B cell (primary cell): ENCODE measurements around the gene MEOX2. TPM values are rescaled to one million over a fixed set of nuclear protein-coding genes. Genes with fewer than 3 reads are reported as not detected.

ENCODE experiments used
- ATAC-seq: fragments of 200-7000 bp; cut with Tn5 transposase; one replicate; pipeline ENCODE4 v1.10.0; 2021; ENCODE audit warnings: low read depth, mild to moderate bottlenecking, moderate number of reproducible peaks, moderate library complexity
- CTCF ChIA-PET: fragments of 350-600 bp; sonication (Branson Sonifier 250); formaldehyde crosslinking; loops from one replicate; lab custom pipeline; 2021; ENCODE audit warnings: antibody characterized with exemption, inconsistent platforms; lab: Charles Lee
- POLR2A ChIA-PET: fragments of 350-600 bp; sonication (Branson Sonifier 250); formaldehyde crosslinking; loops from one replicate; lab custom pipeline; 2021; ENCODE audit warnings: antibody characterized with exemption; lab: Charles Lee
- DNase-seq: peaks from one replicate; pipeline ENCODE4 v3.0.0; 2013
- H2AFZ ChIP-seq: 2 replicates; pipeline ENCODE4 v1.6.1; 2012; ENCODE audit warnings: mild to moderate bottlenecking, low read depth, low read length; ENCODE audit not compliant: insufficient read depth, poor library complexity, severe bottlenecking
- H3K27ac ChIP-seq, 2 donors: 1 replicate in 1 of 2; 2 replicates in 1 of 2; pipeline ENCODE4 v1.5.1; 2012 to 2013; ENCODE audit warnings: low read length in 2 of 2, mild to moderate bottlenecking in 2 of 2, moderate library complexity in 1 of 2
- H3K27me3 ChIP-seq, 4 experiments: fragments of 200-600 bp in 1 of 4; sonication (generic) in 1 of 4; replicated peaks in 1 of 4; 1 replicate in 2 of 4; 2 replicates in 2 of 4; pipeline versions ENCODE4 v1.6.1 to v1.7.0; 2013 to 2016; ENCODE audit warnings: low read length in 3 of 4, mild to moderate bottlenecking in 2 of 4, mixed read lengths in 1 of 4, moderate library complexity in 1 of 4; ENCODE audit not compliant: insufficient read depth in 4 of 4, control insufficient read depth in 3 of 4; ENCODE audit errors: control extremely low read depth in 1 of 4
- H3K36me3 ChIP-seq, 2 experiments: replicated peaks in 1 of 2; 1 replicate in 1 of 2; 2 replicates in 1 of 2; pipeline versions ENCODE4 v1.6.1 to v1.7.1; 2013; ENCODE audit warnings: low read length in 1 of 2; ENCODE audit not compliant: insufficient read depth in 2 of 2, control insufficient read depth in 1 of 2; ENCODE audit errors: control extremely low read depth in 1 of 2, extremely low read depth in 1 of 2
- H3K4me1 ChIP-seq, 2 donors: fragments of 200-600 bp in 1 of 2; sonication (generic) in 1 of 2; 1 replicate in 1 of 2; 2 replicates in 1 of 2; pipeline versions ENCODE4 v1.5.1 to v1.6.1; 2013 to 2017; ENCODE audit warnings: low read length in 2 of 2; ENCODE audit not compliant: control insufficient read depth in 2 of 2, insufficient read depth in 2 of 2
- H3K4me2 ChIP-seq: replicated peaks from 2 replicates; pipeline ENCODE3; 2012; ENCODE audit warnings: mild to moderate bottlenecking, low read depth, low read length; ENCODE audit not compliant: poor library complexity, severe bottlenecking
- H3K4me3 ChIP-seq, 5 experiments: fragments of 200-600 bp in 1 of 5; sonication (generic) in 1 of 5; 1 replicate in 3 of 5; 2 replicates in 2 of 5; pipeline versions ENCODE4 v1.5.1 to v1.7.0; 2011 to 2016; ENCODE audit warnings: low read length in 4 of 5, mild to moderate bottlenecking in 4 of 5, low read depth in 2 of 5, control low read depth in 1 of 5, moderate library complexity in 1 of 5; ENCODE audit not compliant: insufficient read depth in 1 of 5; ENCODE audit errors: control extremely low read depth in 1 of 5, extremely low read depth in 1 of 5
- H3K79me2 ChIP-seq: fragments of 200-600 bp; sonication (generic); one replicate; pipeline ENCODE4 v1.6.0; 2016; ENCODE audit warnings: low read length; ENCODE audit not compliant: control insufficient read depth, insufficient read depth
- H3K9ac ChIP-seq: fragments of 200-600 bp; sonication (generic); 2 replicates; pipeline ENCODE4 v1.6.1; 2017; ENCODE audit warnings: mild to moderate bottlenecking, low read length, moderate library complexity
- H3K9me3 ChIP-seq, 3 donors: one replicate each; pipeline versions ENCODE4 v1.6.1 to v1.7.1; 2013; ENCODE audit warnings: low read length in 2 of 3; ENCODE audit not compliant: control insufficient read depth in 2 of 3, insufficient read depth in 1 of 3; ENCODE audit errors: control extremely low read depth in 1 of 3
- H4K20me1 ChIP-seq: 2 replicates; pipeline ENCODE4 v1.6.0; 2012; ENCODE audit warnings: mild to moderate bottlenecking, low read length; ENCODE audit not compliant: insufficient read depth, control insufficient read depth, poor library complexity, severe bottlenecking
- H3K27ac Mint-ChIP-seq: one replicate; pipeline ENCODE4 v1.8.0; 2021; ENCODE audit warnings: mixed read lengths
- H3K27me3 Mint-ChIP-seq: one replicate; pipeline ENCODE4 v1.8.0; 2021; ENCODE audit warnings: mixed read lengths
- H3K4me1 Mint-ChIP-seq: one replicate; pipeline ENCODE4 v1.8.0; 2021; ENCODE audit warnings: mixed read lengths
- H3K4me3 Mint-ChIP-seq: one replicate; pipeline ENCODE4 v1.8.0; 2021; ENCODE audit warnings: mixed read lengths
- H3K9me3 Mint-ChIP-seq: one replicate; pipeline ENCODE4 v1.8.0; 2022; ENCODE audit warnings: mixed read lengths; ENCODE audit not compliant: insufficient read depth
- EZH2 ChIP-seq: IDR thresholded peaks from 2 replicates; pipeline ENCODE4 v1.6.1; 2012; ENCODE audit warnings: borderline replicate concordance, low read depth, mild to moderate bottlenecking, moderate library complexity, low read length; ENCODE audit not compliant: insufficient read depth, poor library complexity, severe bottlenecking
- WGBS: methylation state at CpG from one replicate; pipeline ENCODE4 v1.1.5; 2013; ENCODE audit warnings: missing lambda C conversion rate; ENCODE audit not compliant: insufficient coverage; 5-methylcytosine and 5-hydroxymethylcytosine counted together
- intact Hi-C: fragments of 100-400 bp; cut with micrococcal nuclease; formaldehyde crosslinking; loops from one replicate; pipeline ENCODE4 v1.10.0; 2022
- polyA plus RNA-seq: library from polyadenylated mRNA; depleted of rRNA; stranded (reverse); fragments of >200 nt; gene quantifications from 2 replicates; pipeline ENCODE4 v1.2.3, GENCODE V29; 2012
- total RNA-seq, 2 donors: library from RNA; stranded (reverse); fragments of 120-200 nt in 1 of 2; gene quantifications; 1 replicate in 1 of 2; 2 replicates in 1 of 2; pipeline versions ENCODE4 v1.2.3 to v1.2.4, GENCODE V29; 2013 to 2022
- TF ChIP-seq, protein P1 (sequence below): fragments of 200-600 bp; IDR thresholded peaks from one replicate; pipeline ENCODE4 v1.8.0; 2022; ENCODE audit warnings: antibody characterized with exemption, mild to moderate bottlenecking

Gene MEOX2
- total and polyA plus RNA-seq, 2 donors (not counting 1 experiment from before 2014, with no cell fraction given) = not detected

DNA sequence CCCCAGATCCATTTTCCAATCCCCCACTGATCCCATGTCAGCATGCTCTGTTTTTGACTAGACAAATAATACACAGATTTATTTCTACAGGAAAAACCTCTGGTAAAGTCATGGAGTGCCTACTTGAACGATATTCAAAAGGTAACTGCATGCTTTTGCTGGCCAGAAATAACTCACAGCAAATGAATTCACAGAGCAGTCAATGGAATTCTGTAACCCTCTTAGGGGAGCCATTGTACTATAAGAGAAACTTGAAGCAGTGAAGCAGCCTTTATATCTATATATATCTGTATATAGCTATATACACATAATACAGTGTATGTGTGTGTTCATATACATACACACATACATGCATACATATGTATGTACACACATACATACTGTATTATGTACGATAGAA, 29.0 kb upstream of the MEOX2 start:
- intact Hi-C loops = no loop called here
- Histone ChIP-seq H3K4me2 (no peak overlapping the region), H3K27ac (no peak overlapping the region), H3K4me3 (no peak overlapping the region), H3K9me3 (peaks cover 0 to 2% (median 0%) of the 10 kb centered on the region in 3 donors), H3K27me3 (no peaks in the 10 kb centered on the region), H3K4me1 (no peaks in the 10 kb centered on the region), H3K9ac (no peak overlapping the region), H4K20me1 (no peaks in the 10 kb centered on the region), H3K36me3 (no peaks in the 10 kb centered on the region), H2AFZ (no peak overlapping the region), H3K79me2 (no peaks in the 10 kb centered on the region)
- ChIA-PET CTCF (no interaction called here), POLR2A (no interaction called here)
- no peaks in the 10 kb centered on the region for H3K27me3 Mint-ChIP-seq
- H3K4me3 Mint-ChIP-seq = no peak overlapping the region
- no peak for ATAC-seq
- H3K9me3 Mint-ChIP-seq = peaks cover 8% of the 10 kb centered on the region
- no CpG with 5 or more reads among the region's 2 CpGs for WGBS
- H3K4me1 Mint-ChIP-seq = no peaks in the 10 kb centered on the region
- DNase-seq = no peak
- no peak for TF ChIP-seq EZH2
- TF ChIP-seq, protein P1, sequence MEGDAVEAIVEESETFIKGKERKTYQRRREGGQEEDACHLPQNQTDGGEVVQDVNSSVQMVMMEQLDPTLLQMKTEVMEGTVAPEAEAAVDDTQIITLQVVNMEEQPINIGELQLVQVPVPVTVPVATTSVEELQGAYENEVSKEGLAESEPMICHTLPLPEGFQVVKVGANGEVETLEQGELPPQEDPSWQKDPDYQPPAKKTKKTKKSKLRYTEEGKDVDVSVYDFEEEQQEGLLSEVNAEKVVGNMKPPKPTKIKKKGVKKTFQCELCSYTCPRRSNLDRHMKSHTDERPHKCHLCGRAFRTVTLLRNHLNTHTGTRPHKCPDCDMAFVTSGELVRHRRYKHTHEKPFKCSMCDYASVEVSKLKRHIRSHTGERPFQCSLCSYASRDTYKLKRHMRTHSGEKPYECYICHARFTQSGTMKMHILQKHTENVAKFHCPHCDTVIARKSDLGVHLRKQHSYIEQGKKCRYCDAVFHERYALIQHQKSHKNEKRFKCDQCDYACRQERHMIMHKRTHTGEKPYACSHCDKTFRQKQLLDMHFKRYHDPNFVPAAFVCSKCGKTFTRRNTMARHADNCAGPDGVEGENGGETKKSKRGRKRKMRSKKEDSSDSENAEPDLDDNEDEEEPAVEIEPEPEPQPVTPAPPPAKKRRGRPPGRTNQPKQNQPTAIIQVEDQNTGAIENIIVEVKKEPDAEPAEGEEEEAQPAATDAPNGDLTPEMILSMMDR = no peak
- no peak overlapping the region for H3K27ac Mint-ChIP-seq

DNA sequence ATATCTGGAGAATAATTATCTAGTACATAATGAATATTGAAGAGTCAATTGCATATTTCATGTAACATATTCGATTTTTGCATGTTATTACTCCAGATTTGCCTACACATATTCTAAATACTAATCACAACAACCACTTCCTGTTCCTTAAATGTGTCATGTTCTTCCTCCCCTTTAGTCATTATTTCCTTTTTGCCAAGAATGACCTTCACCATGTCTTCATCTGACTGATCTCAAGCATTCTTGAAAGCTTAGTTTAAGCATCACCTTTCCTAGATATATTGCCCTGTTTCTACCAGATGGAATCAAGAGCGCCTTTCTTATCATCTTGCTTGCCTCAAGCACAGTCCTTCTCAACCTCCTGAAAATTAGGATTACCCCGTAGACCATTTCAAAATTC, 23.5 kb upstream of the MEOX2 start:
- DNase-seq = no peak
- peaks cover 9% of the 10 kb centered on the region for H3K9me3 Mint-ChIP-seq

More for the DNA sequence above, 23.5 kb upstream of the MEOX2 start:
- H3K9ac ChIP-seq = no peak overlapping the region
- Mint-ChIP-seq H3K4me3 (no peak overlapping the region), H3K27me3 (no peaks in the 10 kb centered on the region), H3K4me1 (no peaks in the 10 kb centered on the region), H3K27ac (no peak overlapping the region)
- no peaks in the 10 kb centered on the region for H3K36me3 ChIP-seq
- no peak overlapping the region for H3K4me2 ChIP-seq
- no CpG with 5 or more reads among the region's 3 CpGs for WGBS
- no peaks in the 10 kb centered on the region for H3K4me1 ChIP-seq
- no peaks in the 10 kb centered on the region for H3K79me2 ChIP-seq
- no peaks in the 10 kb centered on the region for H3K27me3 ChIP-seq
- H3K9me3 ChIP-seq = no peaks in the 10 kb centered on the region
- CTCF ChIA-PET = no interaction called here
- no peak for ATAC-seq
- POLR2A ChIA-PET = no interaction called here
- H4K20me1 ChIP-seq = no peaks in the 10 kb centered on the region
- H2AFZ ChIP-seq = no peak overlapping the region
- no peak overlapping the region for H3K4me3 ChIP-seq
- H3K27ac ChIP-seq = no peak overlapping the region
- intact Hi-C loops = no loop called here
- TF ChIP-seq EZH2 = no peak
- TF ChIP-seq, protein P1 = no peak
